Panc1 (cell line): ENCODE measurements around the gene MTMR4. TPM values are rescaled to one million over a fixed set of nuclear protein-coding genes. Genes with fewer than 3 reads are reported as not detected.

Source experiments
- ATAC-seq: fragments of 200-7000 bp; cut with Tn5 transposase; 2 replicates; pipeline ENCODE4 v1.9.1; 2020; ENCODE audit warnings: mild to moderate bottlenecking, moderate library complexity
- BruUV-seq: library from RNA; stranded (reverse); fragments of 400-500 nt; replicated peaks from 2 replicates; lab custom pipeline; 2021; lab: Mats Ljungman, UMichigan
- CTCF ChIA-PET: fragments of 300-600 bp; sonication (Branson Sonifier 250); formaldehyde crosslinking; loops from one replicate; lab custom pipeline; 2022; ENCODE audit warnings: antibody characterized with exemption; lab: Charles Lee
- POLR2A ChIA-PET: fragments of 300-600 bp; sonication (Branson Sonifier 250); formaldehyde crosslinking; loops from one replicate; lab custom pipeline; 2022; ENCODE audit warnings: antibody characterized with exemption; lab: Charles Lee
- DNase-seq: peaks from one replicate; pipeline ENCODE4 v3.0.0-alpha.2; 2010; ENCODE audit warnings: low read depth, low spot score
- H3K27ac ChIP-seq: 2 replicates; pipeline ENCODE4 v1.5.1; 2011; ENCODE audit warnings: mild to moderate bottlenecking, low read length, inconsistent platforms
- H3K27me3 ChIP-seq: fragments of 200-500 bp; sonication (Bioruptor generic); 2 replicates; pipeline ENCODE4 v1.6.0; 2014; ENCODE audit warnings: low read length, inconsistent platforms; ENCODE audit not compliant: control insufficient read depth, insufficient read depth
- H3K36me3 ChIP-seq: fragments of 200-500 bp; sonication (Bioruptor generic); 2 replicates; pipeline ENCODE4 v1.5.1; 2014; ENCODE audit warnings: inconsistent platforms, mild to moderate bottlenecking, low read length, moderate library complexity; ENCODE audit not compliant: control insufficient read depth, insufficient read depth
- H3K4me1 ChIP-seq: 2 replicates; pipeline ENCODE4 v1.5.1; 2011; ENCODE audit warnings: inconsistent platforms, mild to moderate bottlenecking, low read length, moderate library complexity; ENCODE audit not compliant: control insufficient read depth, insufficient read depth
- H3K4me3 ChIP-seq, 2 experiments: 2 replicates each; pipeline ENCODE4 v1.5.1; 2011 to 2012; ENCODE audit warnings: low read depth in 2 of 2, low read length in 2 of 2, mild to moderate bottlenecking in 2 of 2, inconsistent platforms in 1 of 2, moderate library complexity in 1 of 2
- H3K9me3 ChIP-seq: fragments of 200-500 bp; sonication (Bioruptor generic); 2 replicates; pipeline ENCODE4 v1.5.1; 2014; ENCODE audit warnings: low read depth, mild to moderate bottlenecking, inconsistent platforms, low read length, moderate library complexity; ENCODE audit not compliant: control insufficient read depth, insufficient read depth
- POLR2AphosphoS5 ChIP-seq: IDR thresholded peaks from 2 replicates; pipeline ENCODE4 v1.6.1; 2012; ENCODE audit warnings: mild to moderate bottlenecking, low read depth, low read length, moderate library complexity
- SIN3A ChIP-seq: IDR thresholded peaks from 2 replicates; pipeline ENCODE4 v1.6.1; 2012; ENCODE audit warnings: low read depth, mild to moderate bottlenecking, low read length, moderate library complexity, borderline replicate concordance; ENCODE audit not compliant: insufficient read depth
- TCF7L2 ChIP-seq: IDR thresholded peaks from 2 replicates; pipeline ENCODE4 v1.6.1; 2011; ENCODE audit warnings: mild to moderate bottlenecking, low read depth, low read length, inconsistent platforms
- in situ Hi-C: cut with HindIII; loops from 2 replicates; pipeline ENCODE4 v1.10.0; 2016; ENCODE audit warnings: low sequenced_read_pairs, low pct_unique_long_range_greater_than_20kb
- intact Hi-C: fragments of 100-400 bp; cut with micrococcal nuclease; formaldehyde crosslinking; loops from one replicate; pipeline ENCODE4 v1.10.0; 2022; ENCODE audit not compliant: unreplicated experiment
- total RNA-seq: library from RNA; stranded (reverse); gene quantifications from one replicate; pipeline ENCODE4 v1.2.1, GENCODE V29; 2021; ENCODE audit not compliant: unreplicated experiment
- TF ChIP-seq, protein P1 (sequence below), 2 experiments: IDR thresholded peaks; 2 replicates each; pipeline ENCODE4 v1.6.1; 2011 to 2012; ENCODE audit warnings: low read depth in 2 of 2, control low read depth in 1 of 2, low read length in 1 of 2, mild to moderate bottlenecking in 1 of 2, moderate library complexity in 1 of 2; ENCODE audit not compliant: insufficient read depth in 1 of 2
- TF ChIP-seq, protein P2 (sequence below): fragments of 450-650 bp; IDR thresholded peaks from 2 replicates; pipeline ENCODE4 v1.5.1; 2017; ENCODE audit warnings: mild to moderate bottlenecking

Gene MTMR4
- total RNA-seq, 1 experiment from 2014 or later = 20.8 TPM

DNA sequence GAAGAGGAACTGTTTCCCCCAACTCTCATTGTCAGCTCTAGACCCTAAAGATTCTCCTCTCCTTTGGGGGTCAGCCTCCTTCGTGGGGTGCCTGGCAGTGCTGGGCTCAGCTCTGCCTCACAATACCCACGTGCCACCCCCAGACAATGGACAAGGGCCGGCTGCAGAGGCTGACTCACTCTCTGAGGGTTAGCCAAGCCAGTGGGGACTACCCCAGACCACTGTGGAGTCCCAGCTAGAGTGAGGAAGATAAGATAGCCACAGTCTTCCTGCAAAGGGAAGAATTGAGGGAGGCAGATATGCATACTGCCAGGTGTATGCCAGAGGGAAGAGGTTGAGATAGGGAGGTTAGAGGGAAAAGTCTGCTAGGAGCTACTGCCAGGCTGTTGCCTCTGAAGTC, 13.5 kb upstream of the MTMR4 start:
- DNase-seq (no peak), ATAC-seq (no peak)
- no peak overlapping the region for H3K4me3 ChIP-seq
- intact Hi-C loops = no loop called here
- no peaks in the 10 kb centered on the region for H3K27me3 ChIP-seq
- ChIA-PET CTCF (no interaction called here), POLR2A (interaction anchor here (0.6 kb wide), 1 partner anchor 35 kb away, joined by 10 read pairs; no protein-coding TSS in a partner anchor)
- H3K9me3 ChIP-seq = no peaks in the 10 kb centered on the region
- no peak overlapping the region for H3K27ac ChIP-seq
- peaks cover 3% of the 10 kb centered on the region; the same call in 1 of the 2 replicates for H3K4me1 ChIP-seq
- no TSS peak for BruUV-seq
- no peaks in the 10 kb centered on the region for H3K36me3 ChIP-seq
- TF ChIP-seq SIN3A = no peak
- no peak for TF ChIP-seq POLR2AphosphoS5
- TF ChIP-seq, protein P1, sequence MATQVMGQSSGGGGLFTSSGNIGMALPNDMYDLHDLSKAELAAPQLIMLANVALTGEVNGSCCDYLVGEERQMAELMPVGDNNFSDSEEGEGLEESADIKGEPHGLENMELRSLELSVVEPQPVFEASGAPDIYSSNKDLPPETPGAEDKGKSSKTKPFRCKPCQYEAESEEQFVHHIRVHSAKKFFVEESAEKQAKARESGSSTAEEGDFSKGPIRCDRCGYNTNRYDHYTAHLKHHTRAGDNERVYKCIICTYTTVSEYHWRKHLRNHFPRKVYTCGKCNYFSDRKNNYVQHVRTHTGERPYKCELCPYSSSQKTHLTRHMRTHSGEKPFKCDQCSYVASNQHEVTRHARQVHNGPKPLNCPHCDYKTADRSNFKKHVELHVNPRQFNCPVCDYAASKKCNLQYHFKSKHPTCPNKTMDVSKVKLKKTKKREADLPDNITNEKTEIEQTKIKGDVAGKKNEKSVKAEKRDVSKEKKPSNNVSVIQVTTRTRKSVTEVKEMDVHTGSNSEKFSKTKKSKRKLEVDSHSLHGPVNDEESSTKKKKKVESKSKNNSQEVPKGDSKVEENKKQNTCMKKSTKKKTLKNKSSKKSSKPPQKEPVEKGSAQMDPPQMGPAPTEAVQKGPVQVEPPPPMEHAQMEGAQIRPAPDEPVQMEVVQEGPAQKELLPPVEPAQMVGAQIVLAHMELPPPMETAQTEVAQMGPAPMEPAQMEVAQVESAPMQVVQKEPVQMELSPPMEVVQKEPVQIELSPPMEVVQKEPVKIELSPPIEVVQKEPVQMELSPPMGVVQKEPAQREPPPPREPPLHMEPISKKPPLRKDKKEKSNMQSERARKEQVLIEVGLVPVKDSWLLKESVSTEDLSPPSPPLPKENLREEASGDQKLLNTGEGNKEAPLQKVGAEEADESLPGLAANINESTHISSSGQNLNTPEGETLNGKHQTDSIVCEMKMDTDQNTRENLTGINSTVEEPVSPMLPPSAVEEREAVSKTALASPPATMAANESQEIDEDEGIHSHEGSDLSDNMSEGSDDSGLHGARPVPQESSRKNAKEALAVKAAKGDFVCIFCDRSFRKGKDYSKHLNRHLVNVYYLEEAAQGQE (IDR thresholded peaks at IDR 0.05; ENCODE audit: insufficient read depth in 1 of 2, low read depth in 2 of 2, low read length in 1 of 2) = no peak
- in situ Hi-C loops = no loop called here

DNA sequence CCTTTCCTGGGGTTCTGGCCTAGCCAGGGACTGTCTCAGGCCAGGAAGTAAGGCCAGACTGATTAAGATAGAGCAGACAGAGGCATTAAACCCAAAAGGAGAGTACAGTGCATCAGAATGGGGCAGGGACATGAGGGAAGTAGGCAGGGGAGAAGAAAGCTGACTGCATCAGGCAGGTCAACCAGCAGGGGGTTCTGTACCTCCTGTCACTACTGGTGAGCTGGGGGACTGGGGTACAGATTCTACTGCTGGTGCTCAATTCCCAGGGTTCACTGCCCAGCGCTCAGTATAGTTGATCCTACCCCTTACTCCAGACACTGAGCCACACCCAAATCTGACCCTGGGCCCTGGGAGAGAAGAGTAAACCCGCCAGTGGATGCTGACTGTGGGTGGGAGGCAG, 12.9 kb upstream of the MTMR4 start:
- BruUV-seq = no TSS peak
- intact Hi-C loops = no loop called here
- Histone ChIP-seq H3K4me3 (no peak overlapping the region), H3K27ac (no peak overlapping the region), H3K9me3 (no peaks in the 10 kb centered on the region), H3K36me3 (no peaks in the 10 kb centered on the region), H3K4me1 (peaks cover 2% of the 10 kb centered on the region; the same call in 1 of the 2 replicates), H3K27me3 (no peaks in the 10 kb centered on the region)
- no peak for DNase-seq
- POLR2A ChIA-PET = interaction anchor here (0.6 kb wide), 1 partner anchor 34 kb away, joined by 10 read pairs; no protein-coding TSS in a partner anchor
- TF ChIP-seq SIN3A = no peak
- ATAC-seq = no peak
- CTCF ChIA-PET = no interaction called here
- in situ Hi-C loops = no loop called here

DNA sequence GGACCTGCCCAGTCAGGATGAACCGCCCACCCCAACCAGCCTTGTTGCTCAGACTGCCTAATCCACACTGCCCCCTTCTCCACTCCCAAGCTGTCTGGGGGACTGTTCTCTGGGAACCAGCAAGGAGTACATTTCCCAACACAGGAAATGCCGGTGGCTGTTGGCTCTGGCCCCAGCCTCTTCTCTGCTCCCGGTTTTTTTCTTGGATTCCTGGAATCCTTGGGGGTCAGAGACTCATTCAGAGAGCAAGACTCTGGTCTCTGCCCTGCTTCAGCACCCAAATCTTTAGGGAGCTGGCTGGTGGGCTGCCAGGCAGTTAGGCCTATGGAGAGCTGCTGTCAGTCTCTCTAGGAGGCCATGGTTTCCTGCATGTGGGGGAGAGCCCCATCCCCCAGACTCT, 10.8 kb upstream of the MTMR4 start:
- ChIA-PET CTCF (no interaction called here), POLR2A (no interaction called here)
- no peak for ATAC-seq
- Histone ChIP-seq H3K27ac (no peak overlapping the region), H3K4me1 (no peaks in the 10 kb centered on the region), H3K4me3 (no peak overlapping the region), H3K27me3 (no peaks in the 10 kb centered on the region), H3K9me3 (no peaks in the 10 kb centered on the region), H3K36me3 (no peaks in the 10 kb centered on the region)
- no peak for DNase-seq
- TF ChIP-seq POLR2AphosphoS5 = no peak
- TF ChIP-seq, protein P2, sequence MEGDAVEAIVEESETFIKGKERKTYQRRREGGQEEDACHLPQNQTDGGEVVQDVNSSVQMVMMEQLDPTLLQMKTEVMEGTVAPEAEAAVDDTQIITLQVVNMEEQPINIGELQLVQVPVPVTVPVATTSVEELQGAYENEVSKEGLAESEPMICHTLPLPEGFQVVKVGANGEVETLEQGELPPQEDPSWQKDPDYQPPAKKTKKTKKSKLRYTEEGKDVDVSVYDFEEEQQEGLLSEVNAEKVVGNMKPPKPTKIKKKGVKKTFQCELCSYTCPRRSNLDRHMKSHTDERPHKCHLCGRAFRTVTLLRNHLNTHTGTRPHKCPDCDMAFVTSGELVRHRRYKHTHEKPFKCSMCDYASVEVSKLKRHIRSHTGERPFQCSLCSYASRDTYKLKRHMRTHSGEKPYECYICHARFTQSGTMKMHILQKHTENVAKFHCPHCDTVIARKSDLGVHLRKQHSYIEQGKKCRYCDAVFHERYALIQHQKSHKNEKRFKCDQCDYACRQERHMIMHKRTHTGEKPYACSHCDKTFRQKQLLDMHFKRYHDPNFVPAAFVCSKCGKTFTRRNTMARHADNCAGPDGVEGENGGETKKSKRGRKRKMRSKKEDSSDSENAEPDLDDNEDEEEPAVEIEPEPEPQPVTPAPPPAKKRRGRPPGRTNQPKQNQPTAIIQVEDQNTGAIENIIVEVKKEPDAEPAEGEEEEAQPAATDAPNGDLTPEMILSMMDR = no peak
- no peak for TF ChIP-seq TCF7L2
- TF ChIP-seq SIN3A = no peak
- in situ Hi-C loops = no loop called here
- BruUV-seq = no TSS peak
- intact Hi-C loops = no loop called here
